Stimulated activated CD4-positive, alpha-beta T cell treated with anti-CD3 and anti-CD28 coated beads, TNF-alpha, amount 100 ng/mL, for 1 hour (primary cell): ENCODE measurements around the gene POLD2.
"Not testable (repeated sequence)": the region's sequence is repeated elsewhere in the genome, so short reads cannot be mapped to it uniquely, and the experiment has no call there.

Experiments used
- DNase-seq, 3 donors: peaks; one replicate each; pipeline ENCODE4 v3.0.0-alpha.2; 2020; ENCODE audit warnings: low read depth in 3 of 3, low spot score in 1 of 3

POLD2 gene

DNA sequence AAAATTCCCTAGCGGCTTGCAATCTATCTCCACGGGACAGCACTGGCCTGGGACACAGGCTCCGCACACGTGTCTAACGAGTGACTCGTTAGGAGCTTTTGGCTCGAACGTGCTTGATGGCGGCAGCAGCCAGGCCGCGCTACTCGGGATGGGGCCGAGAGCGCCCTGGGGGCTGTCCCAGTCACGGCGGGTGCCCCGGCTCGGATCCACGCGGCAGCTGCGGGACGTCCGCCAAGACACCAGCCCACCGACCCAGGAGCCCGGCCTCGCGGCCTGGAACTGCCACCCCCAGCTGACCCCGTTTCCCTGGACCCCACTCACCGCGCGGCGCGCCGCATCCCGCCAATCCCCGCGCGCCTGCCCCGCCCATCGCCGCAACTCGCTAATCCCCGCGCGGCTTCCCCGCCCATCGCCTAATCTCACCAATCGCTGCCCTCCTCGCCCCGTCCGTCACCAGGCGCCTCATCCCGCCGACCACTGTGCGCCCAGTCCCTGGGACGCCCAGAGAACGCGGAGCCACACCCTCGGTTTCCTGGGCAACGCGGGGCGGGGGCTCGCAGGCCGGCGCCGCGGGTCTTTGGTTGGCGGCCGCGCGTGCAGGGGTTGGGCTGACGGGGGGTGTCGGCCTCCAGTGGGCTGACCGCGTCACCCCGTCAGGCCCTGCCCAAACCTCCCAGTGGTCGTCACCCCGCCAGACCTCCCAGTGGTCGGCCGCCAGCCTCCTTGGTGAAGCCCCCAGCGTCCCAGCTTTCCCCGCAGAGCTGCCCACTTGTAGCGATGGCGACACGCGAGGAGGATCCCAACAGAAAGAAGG lies at the start of gene POLD2:
POLD2 (minus strand) TSS at position 359 of the 814 bp plus-strand sequence. CDS start 1,495 bp downstream, outside the sequence.
- peak; percentile 84 to 96 (median 91) for DNase-seq

DNA sequence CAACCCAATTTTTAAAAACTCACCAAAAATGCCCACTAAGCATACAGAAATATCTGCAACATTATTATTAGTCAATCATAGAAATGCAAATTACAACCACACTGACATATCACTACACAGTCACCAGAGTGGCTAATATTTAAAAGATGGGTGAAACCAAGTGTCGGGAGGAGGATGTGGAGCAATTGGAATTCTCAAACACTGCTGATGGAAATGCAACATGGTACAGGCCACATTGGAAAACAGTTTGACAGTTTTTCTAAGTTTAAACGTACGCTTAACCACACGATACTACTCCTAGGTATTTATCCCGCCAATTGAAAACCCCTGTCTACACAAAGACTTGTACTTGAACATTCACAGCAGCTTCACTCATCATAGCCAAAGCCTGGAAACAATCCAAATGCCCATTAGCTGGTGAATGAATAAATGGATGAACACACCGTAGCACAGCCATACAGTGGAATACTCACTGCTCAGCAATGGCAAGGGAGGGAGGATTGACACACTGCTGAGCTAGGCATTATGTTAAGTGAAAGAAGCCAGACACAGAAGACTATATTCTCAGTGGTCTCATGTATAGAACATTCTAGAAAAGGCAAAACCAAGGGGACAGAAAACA lies 49.6 kb upstream of the POLD2 start:
- no peak for DNase-seq

DNA sequence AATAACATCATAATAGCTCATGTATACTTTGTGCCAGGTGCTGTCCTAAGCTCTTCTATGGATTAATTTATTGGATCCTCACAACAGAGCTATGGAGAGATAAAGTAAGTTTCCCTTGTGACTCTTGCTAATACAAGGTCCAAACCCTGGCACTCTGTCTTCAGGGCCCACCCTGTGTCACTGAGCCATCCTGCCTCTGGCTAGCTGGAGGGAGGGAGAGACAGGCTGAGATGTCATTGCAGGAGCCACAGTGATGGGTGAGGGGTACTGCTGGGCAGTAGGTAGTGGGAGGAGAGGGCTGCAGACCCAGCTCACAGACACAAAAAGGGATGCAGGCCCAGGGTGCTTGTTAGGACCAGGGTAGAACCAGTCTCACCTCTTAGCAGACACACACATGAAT lies 49.0 kb upstream of the POLD2 start:
- DNase-seq = no peak

DNA sequence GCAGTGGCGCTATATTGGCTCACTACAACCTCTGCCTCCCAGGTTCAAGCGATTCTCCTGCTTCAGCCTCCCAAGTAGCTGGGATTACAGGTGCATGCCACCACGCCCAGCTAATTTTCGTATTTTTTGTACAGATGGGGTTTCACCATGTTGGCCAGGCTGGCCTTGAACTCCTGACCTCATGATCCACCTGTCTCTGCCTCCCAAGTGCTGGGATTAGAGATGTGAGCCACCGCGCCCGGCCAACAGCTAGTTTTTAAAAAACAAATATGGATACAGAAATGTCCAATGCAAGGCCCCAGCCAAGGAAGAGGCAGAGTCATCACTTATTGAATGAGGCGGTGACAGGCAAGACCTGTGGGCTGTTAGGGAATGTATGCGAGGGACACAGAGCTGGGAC lies 48.6 kb upstream of the POLD2 start:
- not testable (repeated sequence) for DNase-seq

DNA sequence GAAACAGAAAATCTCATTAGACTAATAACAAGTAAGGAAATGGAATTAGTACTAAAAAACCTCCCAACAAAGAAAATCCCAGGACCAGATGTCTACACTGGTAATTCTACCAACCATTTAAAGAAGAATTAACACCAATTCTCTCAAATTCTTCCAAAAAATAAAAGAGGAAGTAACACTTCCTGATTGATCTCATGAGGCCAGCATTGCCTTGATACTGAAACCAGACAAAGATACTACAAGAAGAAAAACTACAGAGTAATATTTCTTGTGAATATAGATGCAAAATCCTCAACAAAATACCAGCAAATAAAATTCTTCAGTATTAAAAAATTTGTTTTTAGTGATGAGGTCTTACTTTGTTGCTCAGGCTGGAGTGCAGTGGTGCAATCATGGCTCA lies 44.6 kb upstream of the POLD2 start:
- no peak for DNase-seq

DNA sequence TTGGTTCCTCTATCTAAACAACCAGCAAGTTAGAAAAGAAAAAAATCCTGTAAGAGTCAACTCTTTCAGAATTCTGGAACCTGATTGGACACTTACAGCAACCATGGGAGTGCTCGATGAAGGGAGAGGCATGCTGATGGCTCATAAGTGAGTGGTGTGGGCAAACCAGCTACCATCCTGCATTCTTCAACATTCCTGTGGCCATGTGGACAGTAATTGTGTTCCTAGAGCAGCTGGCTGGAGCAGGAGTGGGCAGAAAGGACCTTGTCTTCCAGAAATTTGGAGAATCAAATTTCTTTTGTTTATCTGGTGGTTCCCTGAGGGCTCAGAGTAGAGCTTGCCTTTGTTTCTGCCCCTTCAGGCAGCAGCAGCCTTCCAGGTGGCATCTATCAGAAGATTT lies 40.2 kb upstream of the POLD2 start:
- no peak for DNase-seq

DNA sequence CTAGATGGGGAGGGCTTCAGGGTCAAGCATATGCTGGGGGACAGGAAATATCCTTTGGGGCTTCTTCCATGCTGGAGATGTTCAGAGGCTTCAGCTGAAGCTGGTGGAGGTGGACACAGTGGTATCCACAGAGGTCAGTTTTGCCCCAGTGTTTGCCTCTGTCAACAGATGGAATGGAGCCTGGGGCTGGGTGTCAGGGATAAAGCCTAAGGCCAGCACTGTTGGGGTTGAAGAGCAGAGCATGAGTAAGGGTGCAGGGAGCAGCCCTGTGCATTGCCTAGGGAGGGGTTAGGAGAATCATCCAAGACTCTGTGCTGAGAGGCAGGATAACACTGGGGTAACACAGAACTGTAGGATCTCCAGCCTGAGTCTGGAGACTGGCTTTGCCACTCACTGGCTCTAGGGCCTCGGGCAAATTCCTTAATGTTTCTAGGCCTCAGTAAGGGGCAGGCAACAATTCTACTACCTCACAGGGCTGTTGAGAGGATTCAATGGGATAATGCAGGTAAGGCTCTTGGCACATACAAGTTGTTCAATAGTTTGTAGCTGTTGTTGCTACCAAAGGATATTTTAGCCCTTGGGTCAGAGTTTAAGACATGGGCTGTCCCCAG lies 39.5 kb upstream of the POLD2 start:
- no peak for DNase-seq

DNA sequence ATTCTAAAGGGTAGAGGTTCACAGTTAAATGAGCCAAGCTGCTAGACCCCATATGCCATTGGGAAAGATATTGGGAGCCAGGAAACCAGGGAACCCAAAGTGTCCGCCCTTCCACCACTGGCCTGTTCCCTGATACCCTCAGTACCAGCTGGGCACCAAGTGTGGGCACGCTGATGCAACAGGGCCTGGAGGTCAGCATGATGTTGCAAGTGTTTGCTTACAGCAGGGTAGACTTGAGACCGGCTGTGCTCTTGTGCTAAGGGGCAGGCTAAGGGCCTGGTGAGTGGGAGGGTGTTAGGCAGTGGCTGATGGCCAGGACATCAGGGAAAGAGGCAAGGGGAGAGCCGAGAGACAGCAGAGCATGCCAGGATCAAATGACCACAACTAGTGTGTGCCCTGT lies 38.8 kb upstream of the POLD2 start:
- no peak for DNase-seq

DNA sequence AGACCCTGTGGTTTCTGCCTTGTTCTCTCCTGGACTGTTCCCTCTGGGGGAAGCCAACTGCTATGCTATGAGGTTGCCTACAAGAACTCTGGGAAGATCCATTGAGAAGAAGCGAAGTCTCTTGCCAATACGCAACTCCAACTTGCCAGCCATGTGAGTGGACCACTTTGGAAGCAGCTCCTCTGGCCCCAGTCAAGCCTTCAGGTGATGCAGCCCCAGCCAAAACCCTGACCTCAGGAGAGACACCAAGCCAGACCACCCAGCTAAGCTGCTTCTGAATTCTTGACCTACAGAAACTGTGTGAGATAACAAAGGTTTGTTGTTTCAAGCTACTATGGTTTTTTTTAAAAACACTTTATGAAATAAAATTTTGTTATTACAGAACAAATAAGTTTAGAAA lies 38.0 kb upstream of the POLD2 start:
- no peak for DNase-seq

DNA sequence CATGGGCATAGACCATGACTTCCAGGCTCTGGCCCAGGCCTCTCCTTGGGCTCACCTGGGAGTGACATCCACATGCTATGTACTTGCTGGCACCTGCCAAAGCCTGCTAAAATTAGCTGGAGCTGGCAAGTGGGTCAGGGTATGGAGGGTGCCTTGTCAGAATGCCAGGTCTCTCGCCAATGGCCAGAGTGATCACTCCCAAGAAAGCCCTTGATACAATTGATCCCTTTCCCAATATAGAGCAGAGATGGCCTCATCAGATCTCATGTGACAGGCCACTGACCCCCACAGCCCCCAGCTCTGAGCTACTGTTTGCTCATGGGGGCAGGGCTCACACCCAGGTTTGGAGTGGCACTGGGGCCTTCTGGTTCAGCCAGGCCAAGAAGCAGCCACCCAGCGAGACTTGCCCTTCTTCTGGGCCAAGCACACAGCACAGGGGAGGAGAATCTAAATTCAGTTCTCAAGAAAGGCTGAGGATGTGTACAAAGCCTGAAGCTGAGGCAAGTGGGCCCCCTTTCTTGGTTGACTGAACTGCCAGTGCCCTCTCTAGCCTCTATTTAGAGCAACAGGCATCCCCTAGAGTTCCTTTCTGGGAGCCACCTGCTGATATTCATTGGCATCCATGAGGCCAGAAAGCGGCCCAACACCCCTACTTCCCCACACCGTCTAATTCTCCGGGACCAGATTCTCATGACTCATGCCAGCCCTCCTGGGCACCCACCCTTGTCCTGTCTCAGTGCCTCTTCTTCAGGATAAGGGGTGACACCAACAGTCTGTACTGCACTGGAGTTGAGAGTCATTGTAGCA lies 36.7 kb upstream of the POLD2 start:
- no peak for DNase-seq

DNA sequence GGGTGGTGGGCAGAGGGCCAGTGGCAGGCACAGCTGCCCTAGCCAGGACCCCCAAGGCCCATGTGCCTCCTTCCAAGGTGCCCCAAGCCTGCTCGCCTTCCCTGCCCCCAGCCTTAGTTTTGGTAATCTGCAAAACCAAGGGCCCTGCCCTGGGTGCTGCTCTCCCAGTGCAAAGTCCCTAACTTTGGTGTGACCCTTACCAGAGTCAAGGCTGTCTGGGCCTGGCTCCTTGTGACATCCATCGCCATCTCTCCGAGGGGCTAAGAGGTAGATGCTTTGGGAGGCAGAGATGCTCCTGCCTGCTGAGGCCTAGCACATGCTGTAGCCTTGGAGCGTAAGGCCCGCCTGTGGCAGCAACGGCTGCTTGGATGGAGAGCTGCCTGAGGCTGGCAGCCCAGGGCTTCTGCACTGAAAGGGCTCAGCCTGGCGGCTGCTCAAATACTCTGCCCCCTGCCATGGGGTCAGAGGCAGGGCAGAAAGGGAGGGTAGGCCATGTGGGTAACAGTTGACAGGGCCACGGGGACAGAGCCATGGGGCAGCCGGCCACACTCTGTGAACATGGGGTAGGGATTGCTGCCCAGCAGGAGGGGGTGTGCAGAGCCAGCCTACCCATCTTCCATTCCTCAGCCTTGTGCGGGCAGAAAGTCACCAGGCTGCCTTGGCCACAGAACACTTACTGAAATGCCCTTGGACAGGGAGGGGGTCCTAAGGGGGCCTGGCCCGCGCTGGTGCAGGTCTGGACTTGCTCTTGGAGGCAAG lies 35.7 kb upstream of the POLD2 start:
- no peak for DNase-seq

DNA sequence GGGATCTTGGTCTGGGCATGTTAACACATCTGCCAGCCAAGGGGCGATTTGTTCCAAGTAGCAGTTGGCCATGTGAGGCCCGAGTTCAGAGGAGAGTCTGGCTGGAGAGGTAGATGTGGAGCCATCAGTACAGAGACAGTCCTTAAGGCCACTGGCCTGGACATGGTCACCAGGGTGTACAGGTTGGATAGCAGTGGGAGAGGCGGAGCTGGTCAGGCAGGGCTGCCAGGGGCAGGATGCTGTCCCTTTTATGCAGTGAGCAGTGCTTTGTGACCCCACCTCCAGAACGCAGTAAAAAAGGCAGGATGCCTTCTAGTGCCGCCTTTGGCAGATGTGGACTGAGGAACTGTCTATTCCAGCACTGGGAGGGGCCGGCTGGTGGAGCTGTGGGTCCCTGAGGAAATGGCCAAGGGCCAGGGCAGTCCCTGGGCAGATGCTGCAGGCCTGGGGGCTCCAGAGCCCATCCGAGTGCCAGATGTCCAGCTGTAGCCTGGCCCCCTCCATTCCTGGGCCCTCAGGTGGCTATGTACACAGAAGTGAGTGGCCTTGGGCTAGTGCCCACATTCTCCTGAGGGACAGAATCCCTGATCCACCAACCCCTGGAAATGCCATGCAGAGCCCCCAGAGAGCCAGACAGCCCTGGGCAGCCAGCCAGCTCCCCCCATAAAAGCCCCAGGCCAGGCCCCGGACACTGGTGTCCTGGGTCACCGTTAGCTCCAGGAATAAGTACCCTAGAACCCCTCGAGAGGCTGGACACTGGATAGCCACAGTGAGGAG lies 34.9 kb upstream of the POLD2 start:
- no peak for DNase-seq

DNA sequence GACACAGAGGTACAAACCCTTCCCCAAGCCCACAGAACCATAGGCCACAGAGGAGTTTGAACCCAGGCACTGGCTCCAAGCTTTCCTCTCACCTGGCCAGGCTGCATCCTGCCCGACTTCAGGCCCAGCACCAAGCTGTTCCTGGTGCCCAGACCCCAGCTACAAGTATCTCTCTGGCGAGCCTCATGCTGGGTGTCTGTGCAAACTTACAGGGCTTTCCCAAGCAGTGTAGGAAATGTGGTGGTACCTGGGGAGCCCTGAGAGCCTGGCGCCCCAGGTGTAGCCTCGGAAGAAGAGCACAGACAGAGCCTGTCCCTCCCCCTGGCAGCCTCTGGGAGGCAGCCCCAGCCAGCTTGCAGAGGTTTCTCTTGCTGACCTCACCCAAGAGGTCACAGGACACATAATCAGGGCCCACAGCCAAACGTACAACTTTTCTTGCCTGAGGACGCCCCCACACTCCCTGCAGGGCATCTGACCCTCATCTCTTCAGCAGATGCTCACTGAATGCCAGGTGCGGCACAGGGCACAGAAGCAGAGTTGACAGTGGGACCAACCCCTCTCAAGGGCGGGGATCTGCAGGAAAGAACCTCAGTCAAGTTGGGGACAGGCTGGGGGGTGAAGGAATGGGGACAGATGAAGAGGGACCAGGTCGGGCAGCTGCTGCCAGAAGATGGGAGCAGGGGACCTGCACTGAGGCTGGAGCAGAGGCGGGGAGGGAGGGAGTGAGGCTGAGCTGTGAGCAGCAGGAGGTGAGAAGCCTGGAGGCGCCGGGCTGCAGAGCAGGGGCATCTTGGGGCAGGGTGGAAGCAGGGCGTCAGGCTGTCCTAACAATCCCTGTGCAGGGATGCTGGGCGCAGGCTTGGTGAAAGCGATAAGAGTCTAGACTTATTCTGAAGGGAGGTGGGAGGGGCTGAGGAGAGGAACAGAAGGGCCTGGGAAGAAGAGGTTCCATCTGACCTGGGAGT lies 34.0 kb upstream of the POLD2 start:
- DNase-seq = no peak

DNA sequence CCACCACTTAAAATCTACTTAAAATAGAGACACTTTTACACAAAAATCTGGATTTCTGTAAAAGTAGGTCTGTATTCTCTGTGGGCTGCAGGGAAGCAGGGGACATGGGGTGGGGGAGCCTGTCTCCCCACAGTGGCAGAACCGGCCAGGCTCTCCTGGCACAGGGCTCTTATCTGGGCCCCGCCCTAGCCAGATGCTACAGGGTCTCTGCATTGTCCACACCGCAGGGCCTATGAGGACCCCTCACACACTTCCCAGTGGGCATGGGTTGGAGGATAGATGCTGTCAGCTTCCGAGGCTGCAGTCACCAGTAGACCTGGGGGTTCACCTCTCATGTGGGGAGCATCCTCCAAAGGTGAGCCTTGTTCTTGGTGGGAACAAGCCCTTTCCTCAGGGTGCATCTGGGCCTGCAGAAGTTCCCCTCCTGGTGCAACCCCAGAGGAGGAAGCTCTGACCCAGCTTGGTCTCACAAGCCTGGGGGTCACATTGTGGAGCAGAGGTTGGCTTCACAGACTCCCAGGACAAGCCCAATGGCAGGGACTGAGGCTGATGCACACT lies 33.2 kb upstream of the POLD2 start:
- no peak for DNase-seq

DNA sequence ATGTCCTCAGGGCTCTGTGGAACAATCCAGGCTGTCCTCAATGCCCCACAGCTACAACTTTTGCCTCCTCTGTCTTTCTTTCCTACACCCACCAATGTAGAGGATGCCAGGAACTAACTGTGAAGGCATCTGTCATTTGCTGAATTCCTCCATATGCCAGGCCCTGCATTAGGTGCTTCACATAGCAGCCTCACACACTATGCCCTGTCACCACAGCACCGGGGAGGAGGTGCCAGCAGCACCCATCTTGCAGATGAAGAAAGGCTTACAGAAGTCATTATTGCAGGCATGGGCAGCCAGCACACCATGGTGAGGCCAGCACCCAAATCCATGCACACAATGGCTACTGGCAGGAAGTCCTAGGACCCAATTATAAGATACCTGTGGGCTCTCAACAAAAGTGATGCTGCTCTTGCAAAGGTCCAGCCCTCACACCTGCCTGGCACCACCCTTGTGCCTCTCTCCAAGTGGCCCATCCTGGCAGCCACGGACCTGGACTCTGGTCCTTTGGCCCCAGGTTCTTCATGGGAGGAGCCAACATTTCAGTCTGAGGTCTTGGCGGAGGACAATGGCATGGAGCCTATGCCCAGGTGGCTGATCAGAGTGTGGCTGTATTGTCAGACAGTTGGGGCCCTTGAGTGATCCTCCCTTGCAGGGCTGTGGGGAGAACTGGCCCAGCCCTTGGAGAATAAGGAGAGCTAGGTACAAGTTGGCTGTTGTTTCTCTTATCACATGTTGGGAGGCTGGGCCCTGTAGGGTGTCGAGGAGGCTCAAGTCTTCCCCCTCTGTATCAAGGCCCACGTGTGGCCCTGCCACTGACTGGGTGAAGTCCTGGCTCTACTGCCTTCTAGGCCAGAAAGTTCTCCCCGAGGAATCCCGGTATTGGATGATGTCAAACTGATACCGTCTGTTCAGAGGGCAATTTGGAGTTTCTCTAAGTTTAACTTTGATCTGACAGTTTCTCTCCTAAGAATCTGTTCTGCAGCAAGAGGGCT lies 32.1 kb upstream of the POLD2 start:
- DNase-seq = no peak

DNA sequence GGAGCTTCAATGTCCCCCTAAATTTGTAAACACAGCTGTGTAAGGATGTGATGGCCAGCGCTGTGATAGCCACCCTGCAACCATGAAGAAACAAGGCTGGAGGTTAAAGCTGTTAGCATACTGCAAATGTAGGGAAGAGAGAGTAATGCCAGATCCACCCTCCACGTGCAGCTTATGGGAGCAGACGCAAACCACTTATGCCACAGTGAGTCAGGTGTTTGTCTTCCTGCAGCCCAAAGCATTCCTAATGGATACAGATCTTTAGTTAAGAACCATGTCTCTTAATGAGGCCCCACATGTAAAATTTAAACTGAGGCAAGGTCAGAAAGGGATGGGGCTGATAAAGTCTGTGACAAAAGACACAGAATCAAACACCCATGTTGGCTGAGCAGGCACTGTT lies 31.4 kb upstream of the POLD2 start:
- DNase-seq = no peak

DNA sequence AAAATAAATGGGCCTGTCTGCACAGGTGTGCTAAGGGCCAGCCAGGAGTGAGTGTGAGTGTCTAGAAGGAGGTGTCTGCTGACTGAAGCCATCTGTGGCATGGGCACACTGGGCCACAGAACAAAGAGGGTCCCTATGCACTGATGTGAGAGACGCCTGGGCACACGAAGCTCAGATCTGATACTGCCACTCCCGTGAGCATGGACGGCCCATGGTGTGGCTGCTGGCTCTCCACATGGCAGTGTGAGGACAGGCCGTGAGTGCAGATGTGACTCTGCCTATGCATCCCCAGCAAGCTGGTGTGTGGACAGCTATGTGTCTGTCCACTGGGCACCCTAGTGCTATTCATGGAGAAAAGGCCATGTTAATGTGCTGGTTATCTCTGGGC lies 30.6 kb upstream of the POLD2 start:
- DNase-seq = no peak
